ENCODE results near the gene CNST.

DNA sequence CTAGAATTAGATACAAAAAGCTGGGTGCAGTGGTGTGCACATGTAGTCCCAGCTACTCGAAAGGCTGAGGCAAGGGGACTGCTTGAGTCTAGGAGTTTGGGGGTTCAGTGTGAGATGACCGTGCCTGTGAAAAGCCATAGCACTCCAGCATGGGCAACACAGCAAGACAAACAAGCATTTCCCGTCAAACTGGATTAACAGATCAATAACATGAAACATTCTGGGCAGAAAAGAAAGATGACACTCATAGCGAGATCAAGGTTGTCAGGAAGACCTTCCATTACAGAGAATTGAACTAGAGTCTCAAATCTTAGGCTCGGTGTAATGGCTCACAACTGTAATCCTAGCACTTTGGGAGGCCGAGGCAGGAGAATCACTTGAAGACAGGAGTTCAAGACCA, 14.1 kb upstream of the CNST start:
- TF ChIP-seq CTCF (IDR thresholded peaks at IDR 0.05) (no peak), POLR2A (IDR thresholded peaks at IDR 0.05) (no peak), EP300 (IDR thresholded peaks at IDR 0.05) (no peak)
